ENCODE data around the gene IGLL5. TPM values are rescaled to one million over a fixed set of nuclear protein-coding genes. Genes with fewer than 3 reads are reported as not detected.

IGLL5 gene
- total RNA-seq, 1 experiment from 2014 or later: not detected

DNA sequence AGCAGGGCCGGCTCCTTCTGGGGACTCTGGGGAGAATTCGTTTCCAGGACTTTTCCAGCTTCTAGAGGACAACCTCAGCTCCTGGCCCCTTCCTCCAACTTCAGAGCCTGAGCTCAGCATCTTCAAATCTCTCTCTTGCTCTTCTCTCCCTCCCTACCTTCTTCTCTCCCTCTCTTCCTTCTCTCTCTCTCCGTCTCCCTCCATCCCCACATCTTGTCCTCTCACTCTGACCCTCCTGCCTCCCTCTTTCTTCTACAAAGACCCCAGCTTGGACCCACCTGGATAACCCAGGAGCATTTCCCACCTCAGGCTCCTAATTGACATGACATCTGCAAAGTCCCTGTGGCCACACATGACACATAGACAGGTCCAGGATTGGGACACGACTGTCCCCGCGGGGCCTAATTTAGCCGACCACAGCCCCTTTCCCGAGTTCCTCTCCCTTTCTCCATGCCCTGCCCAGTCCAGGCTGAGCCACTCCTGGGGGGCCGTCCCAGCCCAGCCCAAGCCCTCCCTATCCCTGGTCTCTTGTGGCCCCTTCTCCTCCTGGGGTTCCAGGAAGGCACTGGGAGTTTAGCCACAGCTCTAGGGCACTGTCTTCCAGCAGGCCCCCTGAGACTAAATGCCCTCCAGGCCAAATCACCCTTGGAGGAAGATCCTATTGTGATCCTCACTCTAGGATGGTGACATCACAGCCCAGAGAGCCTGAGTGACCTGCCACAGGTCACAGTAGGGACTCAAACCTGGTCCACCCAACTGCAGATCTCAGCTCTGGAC lies 36.9 kb downstream of the IGLL5 start:
- no peak for DNase-seq
- CTCF ChIA-PET: no interaction called here
- intact Hi-C loops (cut with micrococcal nuclease; ENCODE audit: unreplicated experiment): no loop called here
- BruUV-seq (replicated peaks): no TSS peak
- Mint-ChIP-seq H3K4me1 (ENCODE audit: low read depth, unreplicated experiment) (peaks cover 6% of the 10 kb centered on the region), H3K27me3 (ENCODE audit: unreplicated experiment) (peaks cover 82% of the 10 kb centered on the region), H3K9me3 (ENCODE audit: low read depth, unreplicated experiment) (no peaks in the 10 kb centered on the region), H3K36me3 (ENCODE audit: insufficient read depth, unreplicated experiment) (no peaks in the 10 kb centered on the region), H3K27ac (ENCODE audit: unreplicated experiment) (no peak overlapping the region), H3K4me3 (ENCODE audit: low read depth, unreplicated experiment) (no peak overlapping the region)
- TF ChIP-seq, protein P1, sequence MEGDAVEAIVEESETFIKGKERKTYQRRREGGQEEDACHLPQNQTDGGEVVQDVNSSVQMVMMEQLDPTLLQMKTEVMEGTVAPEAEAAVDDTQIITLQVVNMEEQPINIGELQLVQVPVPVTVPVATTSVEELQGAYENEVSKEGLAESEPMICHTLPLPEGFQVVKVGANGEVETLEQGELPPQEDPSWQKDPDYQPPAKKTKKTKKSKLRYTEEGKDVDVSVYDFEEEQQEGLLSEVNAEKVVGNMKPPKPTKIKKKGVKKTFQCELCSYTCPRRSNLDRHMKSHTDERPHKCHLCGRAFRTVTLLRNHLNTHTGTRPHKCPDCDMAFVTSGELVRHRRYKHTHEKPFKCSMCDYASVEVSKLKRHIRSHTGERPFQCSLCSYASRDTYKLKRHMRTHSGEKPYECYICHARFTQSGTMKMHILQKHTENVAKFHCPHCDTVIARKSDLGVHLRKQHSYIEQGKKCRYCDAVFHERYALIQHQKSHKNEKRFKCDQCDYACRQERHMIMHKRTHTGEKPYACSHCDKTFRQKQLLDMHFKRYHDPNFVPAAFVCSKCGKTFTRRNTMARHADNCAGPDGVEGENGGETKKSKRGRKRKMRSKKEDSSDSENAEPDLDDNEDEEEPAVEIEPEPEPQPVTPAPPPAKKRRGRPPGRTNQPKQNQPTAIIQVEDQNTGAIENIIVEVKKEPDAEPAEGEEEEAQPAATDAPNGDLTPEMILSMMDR (IDR thresholded peaks at IDR 0.05; ENCODE audit: unreplicated experiment): no peak

DNA sequence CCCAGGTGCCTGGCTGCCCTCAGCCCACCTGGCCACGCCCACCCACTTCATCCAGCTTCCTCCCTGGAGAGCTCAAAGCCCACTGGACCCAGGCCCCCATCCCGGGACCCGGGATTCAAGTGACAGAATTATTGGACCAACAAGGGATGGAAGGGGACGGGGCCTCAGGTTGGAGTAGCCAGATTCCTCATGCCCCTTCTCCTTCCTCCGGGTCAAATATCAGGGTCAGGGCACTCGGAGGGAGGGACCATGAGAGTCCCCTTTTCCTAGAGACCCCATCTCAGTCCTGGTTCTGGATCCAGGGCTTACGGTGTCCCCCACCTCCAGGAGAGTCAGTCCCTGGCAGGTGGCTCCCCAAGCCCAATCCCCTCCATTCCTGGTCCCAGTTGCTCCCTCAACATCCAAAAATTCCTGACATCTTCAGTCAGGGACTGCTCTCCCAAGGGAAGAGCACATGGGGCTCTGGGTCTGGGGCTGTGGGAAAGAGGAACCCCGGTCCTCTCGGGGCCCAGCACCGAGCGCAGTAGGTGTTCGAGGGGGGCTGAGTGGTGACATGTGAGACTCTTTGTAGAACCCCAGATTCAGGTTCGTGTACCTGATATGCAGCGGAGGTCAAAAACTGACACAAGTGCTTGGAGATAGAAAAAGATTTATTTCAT lies 37.7 kb downstream of the IGLL5 start:
- BruUV-seq (replicated peaks): no TSS peak
- CTCF ChIA-PET: no interaction called here
- Mint-ChIP-seq H3K9me3 (ENCODE audit: low read depth, unreplicated experiment) (no peaks in the 10 kb centered on the region), H3K4me3 (ENCODE audit: low read depth, unreplicated experiment) (no peak overlapping the region), H3K27ac (ENCODE audit: unreplicated experiment) (no peak overlapping the region), H3K4me1 (ENCODE audit: low read depth, unreplicated experiment) (peaks cover 6% of the 10 kb centered on the region), H3K36me3 (ENCODE audit: insufficient read depth, unreplicated experiment) (no peaks in the 10 kb centered on the region), H3K27me3 (ENCODE audit: unreplicated experiment) (peaks cover 75% of the 10 kb centered on the region)
- no peak for DNase-seq
- intact Hi-C loops (cut with micrococcal nuclease; ENCODE audit: unreplicated experiment): no loop called here
- TF ChIP-seq, protein P1 (IDR thresholded peaks at IDR 0.05; ENCODE audit: unreplicated experiment): no peak

DNA sequence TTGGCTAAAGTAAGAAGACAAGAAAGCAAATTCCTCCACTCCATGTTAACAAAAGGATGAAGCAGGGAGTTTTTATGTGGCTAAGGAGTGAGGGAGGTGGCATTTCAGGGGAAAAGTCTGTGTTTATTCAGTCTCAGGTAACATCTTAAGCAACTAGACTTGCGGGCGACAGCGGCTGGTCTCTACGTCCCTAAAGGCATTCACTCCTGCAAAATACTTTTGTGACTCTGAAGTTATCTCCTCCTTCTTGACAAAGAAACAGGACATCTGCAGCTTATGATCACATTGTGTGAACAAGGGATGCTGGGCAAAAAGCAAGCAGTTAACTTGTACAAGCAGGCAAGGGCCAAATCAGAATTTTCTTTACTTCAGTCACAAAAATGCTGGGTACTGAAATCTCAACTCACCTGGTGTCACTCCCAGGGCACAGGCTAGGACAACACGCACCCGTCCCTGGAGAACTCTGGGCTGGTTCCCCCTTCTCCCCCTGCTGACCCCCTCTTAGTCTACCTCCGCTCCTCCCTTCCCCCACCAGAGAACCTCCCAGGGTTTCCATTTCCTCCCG lies 38.3 kb downstream of the IGLL5 start:
- BruUV-seq (replicated peaks): no TSS peak
- DNase-seq: no peak
- Mint-ChIP-seq H3K36me3 (ENCODE audit: insufficient read depth, unreplicated experiment) (no peaks in the 10 kb centered on the region), H3K4me1 (ENCODE audit: low read depth, unreplicated experiment) (peaks cover 6% of the 10 kb centered on the region), H3K27ac (ENCODE audit: unreplicated experiment) (no peak overlapping the region), H3K9me3 (ENCODE audit: low read depth, unreplicated experiment) (no peaks in the 10 kb centered on the region), H3K4me3 (ENCODE audit: low read depth, unreplicated experiment) (no peak overlapping the region), H3K27me3 (ENCODE audit: unreplicated experiment) (peaks cover 73% of the 10 kb centered on the region)
- CTCF ChIA-PET: no interaction called here
- TF ChIP-seq, protein P1 (IDR thresholded peaks at IDR 0.05; ENCODE audit: unreplicated experiment): no peak
- intact Hi-C loops (cut with micrococcal nuclease; ENCODE audit: unreplicated experiment): no loop called here

DNA sequence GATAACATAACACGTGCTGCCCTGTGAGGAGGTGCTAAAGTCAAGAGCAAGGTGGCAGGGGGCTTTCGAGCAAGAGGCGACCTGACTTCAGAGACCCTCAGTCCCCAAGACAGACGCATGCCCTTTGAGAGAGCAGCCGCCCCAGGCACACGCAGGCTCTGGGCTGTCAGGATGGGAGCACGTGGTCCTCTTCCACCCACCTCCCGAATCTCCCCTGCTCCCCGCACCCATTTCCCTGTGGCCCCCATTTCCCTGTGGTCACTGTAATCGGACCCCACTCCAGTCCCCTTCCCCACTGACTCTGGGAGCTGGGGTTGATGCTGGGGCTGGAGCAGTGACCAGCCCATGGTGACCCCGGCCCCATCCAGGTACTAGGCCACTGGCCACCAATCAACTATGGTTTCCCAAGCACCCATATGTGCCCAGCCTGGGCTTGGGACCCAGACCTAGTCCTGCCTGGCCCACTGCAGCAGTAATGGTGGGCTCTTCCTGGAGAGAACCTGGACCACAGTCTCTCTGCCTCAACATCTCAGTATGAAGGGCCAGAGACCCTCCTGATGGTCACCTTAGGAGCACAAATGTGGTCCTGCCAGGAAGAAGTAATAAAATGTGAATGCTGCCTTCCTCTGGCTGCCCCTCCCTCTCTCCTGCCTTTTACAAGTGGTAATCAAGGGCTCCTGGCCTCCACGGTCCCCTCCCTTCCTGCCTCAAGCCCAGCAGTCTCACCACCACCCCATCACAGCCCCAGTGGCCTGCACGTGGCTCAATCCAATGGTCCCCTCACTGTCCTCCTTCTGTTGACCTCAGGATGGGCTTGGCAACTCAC lies 39.0 kb downstream of the IGLL5 start:
- H3K4me1 Mint-ChIP-seq (ENCODE audit: low read depth, unreplicated experiment): peaks cover 6% of the 10 kb centered on the region
- H3K36me3 Mint-ChIP-seq (ENCODE audit: insufficient read depth, unreplicated experiment): no peaks in the 10 kb centered on the region
- intact Hi-C loops (cut with micrococcal nuclease; ENCODE audit: unreplicated experiment): no loop called here
- no peak for DNase-seq
- CTCF ChIA-PET: interaction anchor here (0.6 kb wide), 1 partner anchor 459 kb away, joined by 5 read pairs; no protein-coding TSS in a partner anchor
- H3K27me3 Mint-ChIP-seq (ENCODE audit: unreplicated experiment): peaks cover 73% of the 10 kb centered on the region
- BruUV-seq (replicated peaks): no TSS peak
- no peaks in the 10 kb centered on the region for H3K9me3 Mint-ChIP-seq (ENCODE audit: low read depth, unreplicated experiment)
- H3K4me3 Mint-ChIP-seq (ENCODE audit: low read depth, unreplicated experiment): no peak overlapping the region
- TF ChIP-seq, protein P1 (IDR thresholded peaks at IDR 0.05; ENCODE audit: unreplicated experiment): no peak
- no peak overlapping the region for H3K27ac Mint-ChIP-seq (ENCODE audit: unreplicated experiment)
